SK-N-MC (cell line): ENCODE measurements around the gene TFEC.

ENCODE experiments used
- EZH2 ChIP-seq: fragments of 200-600 bp; sonication (generic); IDR thresholded peaks from one replicate; pipeline ENCODE4 v1.6.1; 2017; ENCODE audit warnings: antibody characterized with exemption
- POLR2AphosphoS5 ChIP-seq: IDR thresholded peaks from 2 replicates; pipeline ENCODE4 v1.6.1; 2012; ENCODE audit warnings: mild to moderate bottlenecking, low read depth, low read length, borderline replicate concordance

- TF ChIP-seq POLR2AphosphoS5 (no peak), EZH2 (no peak)
Measured at GRCh38 chr7:116071629-116072028, 41.1 kb upstream of the TFEC start.
